Measurements from ENCODE around the gene OR7C1.

GRCh38 chr19:14871619-14872230, 36.7 kb upstream of the OR7C1 start:
- TF ChIP-seq CTCF (IDR thresholded peaks at IDR 0.05; ENCODE audit: poor library complexity) (peak; percentile 36), EZH2 (IDR thresholded peaks at IDR 0.05; ENCODE audit: borderline replicate concordance) (no peak)
